GM19099 (cell line): ENCODE results near the gene DGCR2.

Source experiments
- POLR2A ChIP-seq: IDR thresholded peaks from 3 replicates; pipeline ENCODE4 v1.6.1; 2011; ENCODE audit warnings: low read depth; ENCODE audit not compliant: insufficient read length; ENCODE audit errors: extremely low read depth

DGCR2 gene

GRCh38 chr22:19123936-19124335 is 1.7 kb upstream of the DGCR2 start:
- no peak for TF ChIP-seq POLR2A

GRCh38 chr22:19122752-19123492 is 710 bp upstream of the DGCR2 start:
- TF ChIP-seq POLR2A, result no peak

- no peak for TF ChIP-seq POLR2A
These were observed 525 bp downstream of the DGCR2 start for GRCh38 chr22:19121631-19122142.

- no peak for TF ChIP-seq POLR2A
These were observed 1.2 kb downstream of the DGCR2 start for GRCh38 chr22:19120829-19121630.

- no peak for TF ChIP-seq POLR2A
These were observed 2.3 kb downstream of the DGCR2 start for GRCh38 chr22:19119949-19120348.

- no peak for TF ChIP-seq POLR2A
These were observed 3.8 kb downstream of the DGCR2 start for GRCh38 chr22:19118329-19118880.

GRCh38 chr22:19117111-19117512 is 5.1 kb downstream of the DGCR2 start:
- TF ChIP-seq POLR2A, result no peak

GRCh38 chr22:19115628-19116027 is 6.6 kb downstream of the DGCR2 start:
- TF ChIP-seq POLR2A, result no peak

GRCh38 chr22:19114984-19115552 is 7.1 kb downstream of the DGCR2 start:
- no peak for TF ChIP-seq POLR2A

- no peak for TF ChIP-seq POLR2A
These were observed 8.8 kb downstream of the DGCR2 start for GRCh38 chr22:19113429-19113828.

GRCh38 chr22:19111584-19111983 is 10.6 kb downstream of the DGCR2 start:
- no peak for TF ChIP-seq POLR2A

- TF ChIP-seq POLR2A, result no peak
These were observed 11.1 kb downstream of the DGCR2 start for GRCh38 chr22:19111140-19111539.

GRCh38 chr22:19110646-19111045 is 11.6 kb downstream of the DGCR2 start:
- no peak for TF ChIP-seq POLR2A

GRCh38 chr22:19110064-19110458 is 12.2 kb downstream of the DGCR2 start:
- TF ChIP-seq POLR2A, result no peak

GRCh38 chr22:19109198-19110063 is 12.8 kb downstream of the DGCR2 start:
- no peak for TF ChIP-seq POLR2A

GRCh38 chr22:19108807-19109197 is 13.4 kb downstream of the DGCR2 start:
- no peak for TF ChIP-seq POLR2A
